ENCODE data around the gene DUSP6. TPM values are rescaled to one million over a fixed set of nuclear protein-coding genes. Genes with fewer than 3 reads are reported as not detected.

Gene DUSP6
- total RNA-seq, 1 experiment from 2014 or later, result 9.4 TPM

GRCh38 chr12:89373763-89374572 lies 21.7 kb upstream of the DUSP6 start:
- peak; percentile 56 for DNase-seq (ENCODE audit: low spot score)

DNA sequence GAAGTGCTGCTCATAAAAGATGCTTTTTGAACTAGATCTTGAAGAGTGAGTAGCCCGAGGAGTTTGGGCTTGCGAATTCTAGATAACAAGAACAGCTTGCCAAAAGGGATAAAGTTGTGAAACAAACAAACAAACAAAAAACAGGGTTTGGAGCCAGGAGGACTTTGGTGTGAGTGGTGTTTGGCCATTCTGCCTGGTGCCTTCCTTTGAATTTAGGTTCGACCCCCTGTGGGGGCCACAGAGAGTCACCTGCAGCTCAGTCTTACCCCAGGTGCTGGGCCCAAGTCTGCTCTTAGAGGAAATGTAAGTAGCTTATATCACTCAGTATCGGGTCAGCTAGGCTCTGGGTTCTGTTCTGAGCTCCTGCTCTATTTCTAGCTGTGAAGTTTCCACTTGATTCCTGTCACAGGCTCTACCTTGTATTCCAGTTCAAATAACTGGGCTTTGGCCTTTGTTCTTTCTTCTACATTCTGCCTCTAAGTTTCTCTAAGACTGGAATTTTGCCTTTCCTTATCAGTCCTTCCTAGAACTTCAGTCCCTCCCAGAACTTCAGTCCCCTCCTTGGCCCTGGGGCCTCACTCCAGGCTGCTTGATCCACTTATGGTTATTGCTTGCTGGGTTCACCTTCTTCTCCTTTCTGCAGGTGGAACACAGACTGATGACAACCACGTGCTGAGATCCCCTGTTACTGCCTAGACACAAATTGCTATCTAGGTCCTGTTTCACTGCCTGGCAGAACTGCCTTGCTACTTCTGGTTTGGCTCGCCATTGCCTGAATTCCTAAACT lies 20.5 kb upstream of the DUSP6 start:
- DNase-seq (ENCODE audit: low spot score), result no peak

- DNase-seq (ENCODE audit: low spot score), result peak; percentile 96
Measured at GRCh38 chr12:89370850-89371249, 18.5 kb upstream of the DUSP6 start.

DNA sequence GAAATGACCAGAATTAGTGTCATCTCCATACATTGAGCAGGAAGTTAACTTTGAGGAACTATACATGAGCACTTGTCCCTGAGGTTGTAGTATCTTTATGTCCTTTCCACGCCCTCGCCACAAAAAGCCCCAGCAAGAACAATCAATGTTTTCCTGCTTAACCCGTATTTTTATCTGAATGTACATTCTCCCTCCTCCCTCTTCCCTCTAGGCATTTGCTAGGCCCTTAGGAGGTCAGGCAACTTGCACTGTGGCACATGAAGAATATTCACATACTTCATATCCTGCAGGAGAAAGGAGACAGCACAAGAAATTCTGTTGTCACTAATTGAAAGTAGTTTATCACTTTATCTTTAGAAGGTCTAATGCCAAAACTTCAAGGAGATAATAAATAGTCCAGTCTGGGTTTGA lies 18.1 kb upstream of the DUSP6 start:
- DNase-seq (ENCODE audit: low spot score), result no peak

DNA sequence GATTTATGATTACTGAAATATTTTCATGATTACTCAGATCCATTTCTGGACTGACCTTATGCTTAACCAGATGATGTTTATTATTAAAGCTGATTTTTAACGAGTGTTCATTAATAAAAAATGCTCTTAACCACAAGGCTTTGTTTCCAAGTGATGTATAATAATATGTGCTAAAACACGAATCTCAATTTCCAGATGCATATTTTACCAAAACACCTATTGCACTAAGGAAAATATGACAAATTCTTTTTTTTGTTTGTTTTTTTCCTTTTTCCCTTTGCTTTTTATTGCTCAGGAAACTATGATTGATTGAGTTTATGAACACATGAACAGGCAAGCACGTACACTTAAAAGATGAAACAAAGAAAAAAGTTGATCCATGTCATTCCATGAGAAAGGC lies 16.9 kb upstream of the DUSP6 start:
- no peak for DNase-seq (ENCODE audit: low spot score)

DNA sequence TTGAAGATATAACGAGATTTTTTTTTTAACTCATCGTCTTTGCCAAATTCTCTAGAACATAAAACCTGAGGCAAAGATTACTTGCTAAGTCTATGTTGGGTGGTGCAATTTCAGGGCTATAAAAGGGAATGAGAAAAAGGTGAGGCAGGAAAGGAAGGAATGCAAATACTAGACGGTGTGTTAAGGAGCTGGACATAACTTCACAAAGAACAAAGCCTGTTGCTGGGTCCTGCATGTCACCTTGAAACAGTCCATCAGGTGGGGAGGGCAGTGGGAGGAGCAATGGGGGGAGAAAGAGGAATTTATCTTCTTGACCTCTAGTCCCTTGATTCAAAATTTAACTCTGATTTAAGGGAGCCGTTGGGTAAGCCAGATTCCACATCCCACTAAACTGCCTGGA lies 16.1 kb upstream of the DUSP6 start:
- DNase-seq (ENCODE audit: low spot score), result no peak

DNA sequence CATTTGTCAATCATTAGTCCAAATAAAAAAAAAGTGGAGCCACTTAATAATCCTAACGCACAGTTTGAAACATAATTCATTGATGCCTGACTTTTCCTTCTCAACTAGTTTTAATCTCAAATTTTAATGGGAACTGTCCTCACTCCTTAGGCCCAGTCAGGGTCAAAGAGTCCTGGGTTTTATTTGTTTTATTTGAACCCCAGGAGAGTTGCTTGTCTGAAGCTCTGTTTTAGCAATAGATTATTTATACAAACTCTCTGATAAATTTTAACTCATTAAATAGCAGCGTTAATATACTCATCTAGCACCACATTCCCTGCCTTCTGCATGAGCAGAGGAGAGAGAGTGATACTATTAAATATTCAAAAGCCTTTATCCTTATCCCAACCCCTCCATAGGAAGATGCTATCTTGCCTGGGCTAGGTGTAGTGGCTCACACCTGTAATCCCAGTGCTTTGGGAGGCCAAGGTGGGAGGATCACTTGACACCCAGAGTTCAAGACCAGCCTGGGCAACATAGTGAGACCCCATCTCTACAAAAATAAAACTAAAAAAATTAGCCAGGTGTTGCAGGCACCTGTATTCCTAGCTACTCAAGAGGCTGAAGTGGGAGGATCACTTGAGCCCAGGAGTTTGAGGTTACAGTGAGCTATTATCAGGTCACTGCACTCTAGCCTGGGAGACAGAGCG lies 14.5 kb upstream of the DUSP6 start:
- DNase-seq (ENCODE audit: low spot score), result no peak

DNA sequence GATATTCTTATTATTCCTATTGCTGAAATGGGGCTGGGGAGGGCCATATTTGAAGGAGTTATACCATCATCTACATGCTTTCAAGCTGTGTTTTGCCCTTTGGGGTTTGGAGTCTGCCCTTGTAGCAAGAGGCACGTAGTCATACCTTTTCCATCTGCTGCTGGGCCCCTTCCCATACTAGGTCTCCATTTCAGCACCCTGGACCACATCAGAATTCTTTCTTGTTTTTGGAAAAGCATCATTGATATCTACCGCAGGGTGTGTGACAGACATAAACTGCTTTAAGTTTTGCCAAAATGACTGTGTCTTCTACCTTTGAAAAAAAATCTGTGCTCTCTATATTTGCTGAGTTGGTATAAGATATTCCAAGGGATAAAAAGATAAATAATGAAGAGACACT lies 12.3 kb upstream of the DUSP6 start:
- no peak for DNase-seq (ENCODE audit: low spot score)

- DNase-seq (ENCODE audit: low spot score), result no peak
Measured at GRCh38 chr12:89364058-89364457, 11.8 kb upstream of the DUSP6 start.

DNA sequence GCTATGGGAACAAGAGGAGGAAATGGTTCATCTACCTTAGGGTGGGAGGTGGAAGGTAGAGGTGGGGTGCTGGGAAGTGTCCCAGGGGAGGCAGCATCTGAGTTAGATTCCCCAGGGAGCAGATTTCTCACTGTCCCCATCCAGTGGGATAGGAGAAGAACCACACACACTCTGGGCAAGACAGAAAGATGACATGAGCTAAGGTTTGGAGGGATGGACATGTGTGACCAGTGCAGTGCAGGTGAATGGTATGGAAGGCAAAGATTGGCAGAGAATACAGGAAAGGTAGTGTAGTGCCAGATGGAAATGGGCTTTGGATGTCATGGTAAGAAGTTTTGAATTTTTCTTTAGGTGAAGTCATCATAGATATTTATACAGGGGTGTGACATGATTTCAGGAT lies 11.3 kb upstream of the DUSP6 start:
- no peak for DNase-seq (ENCODE audit: low spot score)

GRCh38 chr12:89363084-89363483 lies 10.8 kb upstream of the DUSP6 start:
- DNase-seq (ENCODE audit: low spot score), result no peak

- DNase-seq (ENCODE audit: low spot score), result no peak
Measured at GRCh38 chr12:89359615-89360014, 7.3 kb upstream of the DUSP6 start.

DNA sequence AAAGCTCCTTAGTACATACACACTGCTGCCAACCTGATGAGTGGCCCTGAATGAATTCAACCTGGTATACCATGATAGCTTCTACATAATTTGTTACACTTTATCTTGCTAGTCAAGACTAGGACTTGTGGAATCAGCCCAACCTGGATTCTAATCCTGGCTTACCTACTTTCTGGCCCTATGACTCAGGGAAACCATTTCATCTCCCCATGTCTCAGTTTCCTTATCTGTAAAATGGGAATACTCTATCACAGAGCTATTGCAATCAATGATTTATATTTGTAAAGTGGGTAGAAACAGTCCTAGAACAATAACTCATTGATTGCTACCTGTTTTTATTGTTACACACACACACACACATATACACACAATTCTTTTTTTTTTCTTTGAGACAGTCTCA lies 6.5 kb upstream of the DUSP6 start:
- no peak for DNase-seq (ENCODE audit: low spot score)

DNA sequence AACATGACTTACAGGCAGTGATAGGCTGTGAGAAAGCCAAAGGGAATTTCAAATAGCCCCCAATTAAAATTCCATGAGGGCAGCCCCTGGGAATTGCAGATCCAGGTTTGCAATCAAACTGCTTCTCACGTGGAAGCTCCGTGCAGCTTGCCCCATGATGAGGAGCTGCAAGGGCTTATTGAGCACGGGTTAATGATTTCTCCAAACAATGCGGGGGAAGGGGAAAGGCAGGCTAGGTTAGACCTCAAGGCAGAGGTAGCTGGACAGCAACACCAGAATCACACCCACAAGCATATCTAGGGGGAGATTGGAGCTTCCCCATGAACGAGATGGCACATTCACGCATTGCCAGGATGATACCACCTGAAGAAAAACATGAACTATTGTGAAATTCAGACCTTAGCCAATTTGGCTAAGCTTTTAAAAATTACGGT lies 5.0 kb upstream of the DUSP6 start:
- no peak for DNase-seq (ENCODE audit: low spot score)

- no peak for DNase-seq (ENCODE audit: low spot score)
Measured at GRCh38 chr12:89356069-89356665, 3.9 kb upstream of the DUSP6 start.

GRCh38 chr12:89355243-89356068 lies 3.2 kb upstream of the DUSP6 start:
- no peak for DNase-seq (ENCODE audit: low spot score)

DNA sequence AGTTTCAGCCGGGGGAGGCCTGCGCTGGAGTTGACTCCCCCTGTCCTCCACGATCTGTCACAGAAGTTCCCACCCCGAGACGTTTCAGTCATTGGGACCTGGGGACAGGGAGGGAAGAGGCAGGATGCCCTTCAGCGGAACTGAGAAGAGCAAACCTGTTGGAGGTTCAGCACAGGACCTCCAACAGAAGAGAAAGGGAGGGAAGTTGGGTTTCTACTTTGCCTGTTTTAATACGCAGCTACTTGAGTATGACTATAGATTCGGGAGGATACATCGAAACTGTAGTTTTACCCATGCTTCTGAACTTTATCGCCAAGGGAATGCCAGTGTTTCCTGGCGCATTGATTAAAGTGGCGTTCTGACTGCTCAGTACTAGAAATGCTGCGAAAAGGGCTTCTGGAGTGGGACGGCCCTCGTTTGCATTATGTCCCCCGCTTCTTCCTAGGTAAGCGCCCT lies 2.3 kb upstream of the DUSP6 start:
- DNase-seq (ENCODE audit: low spot score), result peak; percentile 35

DNA sequence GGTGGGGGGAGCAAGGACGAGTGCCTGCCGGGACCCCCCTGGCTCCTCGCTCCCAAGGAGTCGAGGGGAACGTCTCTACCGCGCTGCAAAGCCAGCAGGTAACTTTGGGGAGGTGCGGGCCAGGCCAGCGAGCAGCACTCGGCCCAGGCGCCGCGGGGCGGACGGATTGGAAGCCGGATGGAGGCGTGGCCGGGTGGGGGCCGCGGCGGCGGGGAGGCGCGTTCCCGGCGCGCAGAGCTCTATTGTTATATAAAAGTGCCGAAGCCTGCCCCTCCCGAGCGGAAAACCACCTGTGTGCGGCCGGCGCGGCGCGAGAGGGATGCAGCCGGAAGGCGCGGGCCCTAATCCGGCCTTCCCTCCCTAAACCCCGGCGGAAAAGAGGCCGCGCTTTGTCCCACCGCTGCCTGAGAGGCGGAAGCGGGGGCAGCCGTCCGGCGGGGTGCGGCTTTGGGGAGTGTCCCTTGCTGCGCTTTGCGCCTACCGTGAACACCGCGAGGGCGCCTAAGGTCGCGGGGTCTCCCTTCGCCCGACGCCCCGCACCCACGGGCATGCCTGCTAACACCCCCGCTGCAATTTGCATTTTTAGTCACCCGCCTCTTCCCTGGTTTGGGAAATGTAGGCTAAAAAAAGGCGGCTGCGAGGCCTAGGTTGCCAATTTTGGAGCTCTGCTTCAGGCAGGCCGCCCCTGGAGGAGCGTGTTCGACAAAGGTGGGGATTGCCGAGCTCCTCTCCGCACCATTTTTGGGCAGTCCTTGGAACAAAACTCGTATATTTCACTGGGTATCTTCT lies 1.7 kb upstream of the DUSP6 start:
- peak; percentile 58 for DNase-seq (ENCODE audit: low spot score)

- DNase-seq (ENCODE audit: low spot score), result peak; percentile 53
Measured at GRCh38 chr12:89353188-89353822, 1.0 kb upstream of the DUSP6 start.

DNA sequence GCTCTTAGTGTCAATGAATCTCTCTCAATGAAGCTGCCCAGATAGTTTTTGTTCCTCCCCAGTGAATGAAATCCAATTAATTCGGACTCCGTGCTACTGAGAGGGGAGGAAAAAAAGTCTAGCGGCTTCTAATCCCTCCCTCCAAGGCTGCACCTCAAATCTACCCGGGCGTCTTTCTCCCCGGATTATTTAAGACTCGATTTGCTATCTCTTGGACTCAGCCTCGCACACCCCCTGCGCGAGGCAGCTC lies 134 bp downstream of the DUSP6 start:
- no peak for DNase-seq (ENCODE audit: low spot score)

Data from A172 (cell line).